HG02981 (cell line): ENCODE results near the gene LDLRAD3.

Source experiments
- ATAC-seq: cut with Tn5 transposase; IDR thresholded peaks from one replicate; pipeline ENCODE4 v1.9.1; 2021; ENCODE audit warnings: mild to moderate bottlenecking, moderate library complexity; ENCODE audit not compliant: unreplicated experiment

The LDLRAD3 gene

DNA sequence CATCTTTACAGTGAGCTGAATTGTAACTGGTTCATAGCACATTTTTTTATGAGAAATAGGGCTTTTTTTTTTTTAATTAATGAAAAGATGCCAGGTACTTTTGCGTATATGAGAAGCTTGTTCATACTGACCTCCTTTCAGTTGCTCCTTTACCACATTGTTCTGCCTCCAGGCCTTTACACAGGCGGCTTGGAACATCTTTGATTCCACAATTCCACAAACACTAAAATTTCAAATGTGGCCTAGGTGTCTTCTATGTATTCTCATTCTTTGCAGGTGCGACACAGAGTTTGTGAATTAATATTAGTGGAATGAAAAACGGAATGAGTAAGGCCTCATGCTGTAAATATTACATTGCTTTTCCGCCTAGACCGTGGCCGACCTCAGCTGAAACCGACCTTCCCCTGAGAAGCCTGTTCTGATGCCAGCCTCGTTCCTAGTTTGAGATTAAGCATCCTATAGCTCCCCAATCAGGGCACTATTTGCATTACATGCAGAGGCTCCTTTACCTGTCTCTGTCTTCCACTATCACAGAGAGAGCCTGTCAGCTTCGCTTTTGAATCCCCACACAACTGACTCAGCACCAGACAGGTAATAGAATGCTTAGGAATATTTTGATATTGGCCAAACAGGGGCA lies 125.8 kb downstream of the LDLRAD3 start:
- ATAC-seq, result no peak

DNA sequence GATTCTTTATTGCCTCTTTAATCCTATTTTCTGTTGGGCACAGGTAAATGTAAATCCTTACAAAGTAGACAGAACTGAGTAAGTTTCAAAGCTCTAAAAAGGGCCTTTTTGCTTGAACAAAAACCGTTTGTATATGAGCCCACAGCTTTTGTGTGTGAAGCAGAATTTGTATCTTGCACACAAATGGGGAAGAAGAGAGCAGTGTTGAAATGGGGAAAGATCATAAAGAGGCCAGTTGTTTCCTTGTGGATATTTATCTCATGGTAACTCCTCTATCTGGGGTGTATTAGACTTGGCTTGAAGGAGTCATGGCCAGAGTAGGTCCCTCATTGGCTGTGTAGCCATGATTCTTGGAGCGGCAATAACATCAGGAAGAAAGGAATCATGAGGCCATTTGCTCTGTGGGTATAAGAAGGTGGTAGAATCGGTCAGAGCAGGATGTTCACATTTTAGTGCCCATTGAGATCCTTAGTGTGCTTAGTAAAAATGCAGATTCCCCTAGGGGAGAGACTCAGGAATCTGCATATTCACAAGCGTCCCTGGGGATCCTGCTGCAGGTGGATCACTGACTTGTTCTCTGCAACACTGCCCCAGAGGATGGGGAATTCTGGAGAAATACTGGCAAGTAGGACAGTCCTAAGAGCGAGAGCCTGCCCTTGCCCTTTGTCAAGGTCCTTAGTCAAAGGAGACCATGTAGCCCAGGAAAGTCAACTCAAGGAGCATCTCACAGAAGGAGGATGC lies 126.5 kb downstream of the LDLRAD3 start:
- ATAC-seq, result no peak

DNA sequence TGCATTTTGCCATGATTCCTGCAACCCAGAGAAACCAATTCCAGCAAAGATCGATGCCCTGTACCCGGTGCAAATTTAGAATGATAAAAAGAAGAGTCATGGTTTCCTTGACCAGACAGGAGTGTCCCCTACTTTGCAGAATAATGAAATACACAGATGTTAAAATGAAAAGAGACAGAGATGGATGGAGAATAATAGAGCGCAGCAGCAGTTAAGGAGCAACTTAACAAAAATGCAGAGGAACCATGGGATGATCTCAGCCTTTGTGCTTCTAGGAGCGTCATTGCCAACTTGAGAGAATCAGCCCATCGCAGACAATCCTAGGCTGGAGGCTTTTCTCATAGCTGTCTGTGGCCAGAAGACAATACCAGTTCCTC lies 127.1 kb downstream of the LDLRAD3 start:
- no peak for ATAC-seq

DNA sequence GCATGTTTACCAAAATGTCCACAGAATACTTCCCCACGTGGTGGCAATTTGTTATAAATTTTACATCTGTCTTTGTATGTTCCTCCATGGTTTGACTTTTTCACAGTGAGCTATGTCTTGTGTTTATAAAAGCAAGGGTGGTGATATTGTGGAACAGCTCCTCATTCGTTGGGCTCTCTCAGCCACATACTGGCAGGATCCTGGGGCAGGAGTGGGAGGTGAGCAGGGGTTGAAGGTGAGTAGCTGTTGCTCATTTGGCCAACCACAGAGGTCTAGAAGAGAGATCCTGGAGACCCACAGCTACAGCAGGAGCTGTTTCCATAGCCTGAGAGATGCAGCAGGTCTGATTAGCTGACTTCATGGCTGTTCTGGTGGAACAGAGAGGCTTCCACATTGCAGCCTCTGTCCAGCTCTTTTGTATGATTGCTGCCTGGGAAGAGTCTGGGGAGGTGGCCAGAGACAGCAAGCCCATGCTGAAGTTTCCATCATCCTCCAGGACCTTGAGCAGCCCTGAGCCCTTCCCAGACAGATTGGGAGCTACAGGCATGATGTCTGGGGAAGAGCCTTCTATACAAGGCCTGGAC lies 128.1 kb downstream of the LDLRAD3 start:
- no peak for ATAC-seq

DNA sequence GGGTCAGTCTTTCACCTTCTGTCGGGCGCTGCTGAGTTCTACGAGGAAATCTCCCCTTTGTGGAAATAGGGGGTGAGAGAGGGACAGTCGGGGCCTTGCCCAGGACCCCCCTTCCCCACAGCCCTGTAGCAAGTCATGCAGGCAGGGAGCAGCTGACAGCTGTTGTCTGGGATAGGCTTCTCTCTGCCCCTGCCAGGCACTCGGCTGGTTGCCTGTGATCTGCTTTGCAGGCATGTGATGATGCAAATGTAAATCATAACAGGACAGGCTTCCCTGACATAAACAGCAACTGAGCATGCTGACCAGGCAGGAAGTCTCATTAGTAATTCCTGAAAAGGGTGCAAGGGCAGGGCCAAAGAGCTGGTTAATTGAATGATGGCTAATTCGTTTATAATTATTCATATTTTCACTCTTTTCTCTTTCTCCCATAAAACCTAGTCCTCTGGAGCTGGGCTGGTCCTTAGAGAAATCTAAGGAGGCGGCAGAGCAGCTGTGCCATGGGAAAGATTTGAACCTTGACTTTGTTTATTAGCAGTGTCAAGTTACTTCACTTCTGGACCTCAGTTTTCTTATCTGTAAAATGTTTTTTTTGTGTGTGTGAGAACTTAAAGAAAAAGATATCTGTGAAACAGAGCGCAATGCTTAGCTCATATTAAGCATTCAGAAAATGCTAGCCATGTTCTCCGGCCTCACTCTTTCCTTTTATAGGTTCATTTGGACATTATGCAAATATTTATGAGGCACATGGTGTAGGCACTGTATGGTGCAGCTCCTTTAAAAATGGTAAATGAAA lies 129.7 kb downstream of the LDLRAD3 start:
- no peak for ATAC-seq

DNA sequence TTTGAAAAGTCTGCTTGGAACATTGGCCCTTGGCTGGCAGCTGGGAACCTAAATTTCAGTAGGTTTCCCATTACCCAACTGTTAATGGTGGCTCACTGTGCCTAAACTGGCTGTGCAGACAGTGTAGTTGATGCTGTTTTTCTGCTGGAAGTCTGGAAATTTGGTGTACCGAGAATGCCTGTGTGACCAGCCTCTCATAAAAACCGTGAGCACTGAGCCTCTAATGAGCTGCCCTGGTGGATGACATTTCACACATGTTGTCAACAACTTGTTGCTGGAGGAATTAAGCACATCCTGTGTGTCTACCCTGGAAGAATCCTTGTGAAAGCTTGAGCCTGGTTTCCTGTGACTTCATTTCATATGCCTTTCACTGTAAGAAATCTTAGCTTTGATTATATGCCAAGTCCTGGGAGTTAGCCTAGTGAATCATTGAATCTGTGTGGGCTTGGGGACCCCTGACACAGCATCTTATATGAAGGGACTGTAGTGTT lies 131.1 kb downstream of the LDLRAD3 start:
- ATAC-seq, result no peak

DNA sequence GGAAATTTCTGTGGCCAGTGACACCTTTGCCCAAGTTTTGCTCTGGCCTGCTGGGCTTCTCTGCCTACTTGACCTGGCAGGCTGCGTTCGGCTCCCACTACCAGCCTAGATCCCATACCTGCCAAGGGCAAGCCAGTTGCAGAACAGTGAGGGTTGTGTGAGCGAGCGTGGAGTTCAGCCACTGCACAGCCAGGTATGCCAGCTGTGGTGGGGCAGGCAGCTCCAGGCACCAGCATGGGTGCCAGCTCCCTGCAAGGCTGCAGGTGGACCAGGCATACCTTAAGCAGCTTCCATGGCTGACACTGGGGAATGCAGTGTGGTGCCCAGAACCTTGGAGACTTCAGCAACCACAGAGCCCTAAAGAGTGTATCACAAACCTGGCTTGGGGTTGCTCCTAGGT lies 133.5 kb downstream of the LDLRAD3 start:
- no peak for ATAC-seq

DNA sequence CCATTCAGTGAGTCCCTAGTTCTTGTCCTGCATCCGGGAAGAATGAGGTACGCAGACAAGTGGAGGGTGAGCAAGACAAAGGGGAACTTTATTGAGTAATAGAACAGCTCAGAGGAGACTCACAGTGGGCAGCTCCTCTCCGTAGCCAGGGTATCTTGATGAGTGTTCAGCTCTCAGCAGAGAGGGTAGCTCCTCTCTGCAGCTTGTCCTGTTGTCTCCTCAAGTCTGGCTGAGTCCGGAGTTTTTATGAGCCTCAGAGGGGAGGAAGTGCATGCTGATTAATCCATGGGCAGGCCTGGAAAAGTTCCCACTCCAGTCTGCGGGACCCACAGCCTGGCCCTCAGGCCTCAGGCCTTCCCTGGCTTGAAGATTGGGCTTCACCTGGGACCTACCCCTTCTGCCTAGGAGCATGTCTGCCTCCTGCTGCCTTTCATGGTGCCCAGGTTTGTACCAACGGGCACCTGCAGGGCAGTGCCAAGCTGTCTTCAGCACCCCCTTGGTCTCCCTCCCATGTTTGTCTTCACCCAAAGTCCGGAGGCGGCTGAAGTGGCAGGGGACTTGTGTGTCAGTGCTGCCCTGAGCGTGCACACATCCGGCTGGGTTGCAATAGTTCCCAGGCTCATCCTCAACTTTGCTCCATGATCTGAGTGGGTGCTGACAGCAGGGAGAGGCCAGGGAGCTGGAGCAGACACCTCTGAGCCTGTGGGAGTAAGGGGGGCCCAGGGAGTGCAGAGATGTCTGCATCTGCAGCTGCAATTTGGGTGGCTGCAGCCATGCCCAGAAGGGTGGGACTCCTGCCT lies 134.2 kb downstream of the LDLRAD3 start:
- no peak for ATAC-seq

DNA sequence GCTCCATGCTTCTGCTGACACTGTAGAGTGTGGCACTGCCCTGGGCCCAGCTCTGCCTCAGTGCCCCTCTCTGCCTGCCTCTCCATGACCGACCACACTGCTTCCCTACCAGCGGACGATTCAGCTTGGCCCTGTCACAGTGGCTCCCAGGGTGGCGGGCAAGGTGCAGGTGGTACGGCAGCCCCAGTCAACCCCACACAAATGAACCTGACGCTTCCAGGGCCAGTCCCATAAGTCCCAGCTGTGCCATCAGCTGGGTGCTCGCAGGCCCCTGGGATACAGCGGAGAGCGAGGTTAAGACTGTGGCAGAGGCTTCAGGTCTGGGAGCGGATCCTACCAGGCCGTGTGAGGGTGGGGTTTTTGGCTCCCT lies 134.8 kb downstream of the LDLRAD3 start:
- no peak for ATAC-seq

DNA sequence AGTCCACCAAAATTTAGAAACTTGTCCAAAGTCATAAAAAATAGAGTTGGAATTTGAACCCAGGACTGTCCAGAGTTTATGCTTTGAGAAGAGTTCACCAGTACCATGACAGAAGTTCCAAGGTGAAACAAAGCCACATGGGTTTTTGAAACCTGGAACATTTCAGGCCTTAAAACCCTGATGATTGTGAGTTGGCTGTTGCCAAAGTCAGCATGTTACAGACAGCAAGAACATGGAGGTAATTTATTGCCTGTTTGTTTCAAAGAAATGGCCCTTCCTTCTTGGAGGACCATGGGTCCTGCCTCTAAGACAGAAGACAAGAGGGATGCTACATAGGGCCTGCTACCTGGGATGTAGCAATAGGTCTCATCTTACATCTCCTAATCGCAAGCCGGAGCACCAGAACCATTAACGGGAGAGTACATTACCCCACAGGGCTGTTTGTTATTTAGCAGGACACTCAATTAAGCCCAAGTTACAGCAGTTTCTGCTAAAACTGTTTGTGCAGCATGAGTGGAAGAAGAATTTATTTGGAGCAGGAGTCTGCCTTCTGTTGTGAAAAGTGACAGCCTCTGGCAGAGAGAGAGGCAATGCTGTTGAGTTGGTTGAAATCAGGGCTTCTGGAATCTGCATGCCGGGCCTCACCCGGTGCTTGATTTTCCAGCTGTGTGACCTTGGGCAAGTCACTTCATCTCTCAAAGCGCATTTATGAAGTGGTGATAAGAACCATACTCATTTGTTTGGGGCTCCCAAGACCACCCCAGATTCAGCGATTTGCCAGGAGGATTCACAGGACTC lies 136.2 kb downstream of the LDLRAD3 start:
- ATAC-seq, result no peak

DNA sequence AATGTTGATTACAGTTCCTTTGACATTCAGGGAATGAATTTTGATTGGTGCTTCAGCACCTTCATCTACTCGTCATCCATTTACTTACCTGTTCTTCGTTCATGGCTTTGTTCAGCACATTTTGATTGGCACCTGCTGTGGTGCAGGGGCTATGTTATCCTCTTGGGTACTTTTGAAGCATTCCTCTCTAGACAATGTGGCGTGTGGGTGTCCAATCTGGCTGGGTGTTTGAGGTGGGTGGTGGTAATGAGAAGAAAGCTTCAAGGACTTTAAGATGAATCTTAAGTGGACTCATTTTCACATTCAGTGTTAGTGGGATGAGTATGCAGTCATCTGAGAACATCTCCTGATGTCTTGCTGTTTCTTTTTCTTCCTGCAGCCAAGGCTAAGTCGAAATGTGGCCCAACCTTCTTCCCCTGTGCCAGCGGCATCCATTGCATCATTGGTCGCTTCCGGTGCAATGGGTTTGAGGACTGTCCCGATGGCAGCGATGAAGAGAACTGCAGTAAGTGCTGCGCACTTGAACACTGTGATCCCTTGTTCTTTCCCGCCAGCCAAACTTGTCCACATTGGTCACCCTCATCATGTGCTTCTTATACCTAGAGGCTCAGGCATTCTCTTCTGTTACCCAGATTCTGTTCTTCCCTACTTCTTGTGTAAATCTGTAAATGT lies 137.5 kb downstream of the LDLRAD3 start:
- ATAC-seq, result no peak

DNA sequence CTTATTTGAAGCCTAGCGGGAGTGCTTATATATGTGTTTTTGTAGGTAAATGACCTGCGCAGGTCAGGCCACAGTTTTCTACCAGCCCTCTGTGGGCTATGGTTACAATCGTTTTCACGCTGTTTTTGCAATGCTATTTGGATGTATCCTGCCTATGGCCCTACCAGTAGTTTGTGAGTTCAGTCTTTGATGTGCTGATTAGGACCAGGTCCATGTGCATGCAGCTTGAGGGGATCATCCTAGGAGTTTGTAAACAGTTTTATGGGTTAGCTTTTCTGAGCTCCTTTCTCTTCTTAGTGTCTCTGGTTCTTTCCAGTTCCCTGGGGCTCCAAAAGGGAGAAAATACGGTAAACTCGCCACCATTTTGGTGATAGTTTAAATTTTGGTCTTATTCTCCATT lies 142.5 kb downstream of the LDLRAD3 start:
- ATAC-seq, result no peak

DNA sequence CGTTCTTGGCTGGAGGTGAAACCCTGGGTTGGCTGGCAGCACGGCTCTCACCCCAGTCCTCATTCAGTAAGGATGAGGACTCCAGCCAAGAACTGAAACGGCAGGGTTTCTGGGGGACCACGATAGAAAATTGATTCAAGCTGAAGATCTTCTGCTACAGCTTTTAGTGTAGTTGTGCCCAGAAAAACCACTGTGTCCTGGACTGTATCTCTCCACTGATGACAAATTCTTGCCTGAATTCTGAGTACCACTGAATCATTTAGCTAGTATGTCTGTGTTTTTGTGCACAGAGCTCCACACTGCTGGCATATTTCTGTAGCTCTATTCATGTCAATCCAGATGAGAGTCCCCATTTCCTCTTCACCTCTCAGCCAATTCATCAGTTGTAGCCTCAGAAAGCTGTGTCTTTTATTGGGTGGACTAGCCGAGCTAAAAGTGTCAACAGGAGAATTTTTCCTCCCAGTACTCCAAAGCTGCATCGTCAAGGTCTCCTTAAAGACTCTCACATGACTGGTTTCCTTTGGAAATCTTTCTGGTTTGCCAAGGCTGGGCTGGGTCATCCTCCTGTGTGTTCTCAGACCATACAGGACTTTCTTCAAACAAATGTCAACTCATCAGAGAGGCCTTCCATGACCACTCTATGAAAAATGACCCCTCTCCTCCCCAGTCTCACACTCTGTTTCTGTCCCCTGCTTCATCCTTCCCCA lies 144.6 kb downstream of the LDLRAD3 start:
- no peak for ATAC-seq

DNA sequence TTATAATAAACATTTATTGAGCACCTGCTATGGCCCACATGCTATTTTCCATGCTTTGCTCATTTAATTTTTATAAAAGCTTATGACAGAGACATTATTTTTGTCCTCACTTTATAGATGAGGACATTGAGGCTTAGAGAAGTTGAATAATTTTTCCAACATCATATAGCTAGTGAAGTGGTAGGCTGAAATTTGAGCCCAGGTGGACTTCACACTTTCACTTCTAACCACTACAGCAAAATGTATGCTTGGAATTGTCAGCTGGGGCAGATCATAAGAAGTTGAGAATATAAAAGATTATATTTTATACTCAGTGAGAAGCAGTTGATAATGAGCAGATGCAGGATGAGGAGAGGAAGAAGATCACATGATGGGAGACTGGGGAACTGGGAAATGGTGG lies 146.1 kb downstream of the LDLRAD3 start:
- ATAC-seq, result no peak

DNA sequence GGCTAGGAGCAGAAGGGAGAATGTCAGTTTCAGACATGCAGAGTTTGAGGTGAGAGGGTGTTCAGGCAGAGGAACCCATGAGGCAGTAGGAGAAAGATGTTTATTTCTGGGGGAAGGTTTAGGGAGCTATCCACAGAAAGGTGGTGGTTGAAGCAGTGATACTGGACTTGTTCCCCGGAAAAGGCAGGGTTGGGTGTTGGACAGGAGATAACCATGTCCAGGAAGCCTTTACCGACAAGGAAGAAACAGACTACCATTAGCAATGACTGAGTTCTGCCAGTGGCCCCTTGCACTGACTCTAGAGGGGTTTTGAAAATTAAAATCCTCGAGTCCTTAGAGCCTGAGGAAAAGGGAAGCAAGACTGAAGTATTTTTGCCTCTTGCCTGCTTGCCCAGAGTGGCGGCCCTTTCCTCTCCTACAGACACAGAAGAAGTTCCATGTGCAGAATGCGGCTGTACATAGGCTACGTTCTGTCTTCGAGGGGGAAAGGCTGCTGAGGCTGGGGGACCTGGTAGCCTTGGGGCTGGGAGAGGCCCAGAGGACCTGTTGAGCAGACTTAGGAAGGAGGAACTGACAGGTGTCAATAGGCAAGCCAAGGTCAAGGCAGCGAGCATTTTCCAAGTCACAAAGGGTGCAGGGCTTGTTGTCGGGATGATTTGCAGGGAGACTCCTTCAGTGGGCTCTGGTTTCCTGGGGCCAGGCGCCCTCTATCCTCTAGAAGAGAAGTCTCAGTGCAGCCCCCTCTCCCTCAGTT lies 146.7 kb downstream of the LDLRAD3 start:
- ATAC-seq, result no peak

DNA sequence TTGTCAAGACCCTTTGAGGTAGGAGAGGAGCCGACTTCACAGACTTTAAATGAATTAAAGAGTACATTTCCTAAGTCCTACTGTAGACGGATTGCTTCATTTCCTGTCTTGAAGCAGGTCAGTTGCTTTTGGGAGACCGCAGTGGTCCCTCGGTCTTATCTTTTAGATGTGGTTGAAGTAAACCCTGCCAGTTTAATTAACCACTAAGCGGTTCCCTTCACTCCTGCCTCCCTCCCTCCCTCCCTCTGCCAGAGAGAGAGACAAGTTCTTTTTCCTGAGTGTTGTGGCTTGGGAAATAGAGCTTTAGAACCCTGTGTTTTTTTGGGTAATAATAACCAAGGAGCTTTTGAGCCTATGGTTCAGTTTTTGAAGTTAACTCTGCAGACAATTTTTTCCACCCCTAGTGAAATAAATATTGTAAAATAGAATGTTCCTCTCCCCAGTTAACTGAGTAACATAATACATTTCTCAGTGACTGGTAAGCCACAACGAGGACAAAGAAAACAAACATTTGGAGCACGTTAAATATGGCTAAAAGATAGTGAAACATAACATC lies 147.5 kb downstream of the LDLRAD3 start:
- no peak for ATAC-seq

DNA sequence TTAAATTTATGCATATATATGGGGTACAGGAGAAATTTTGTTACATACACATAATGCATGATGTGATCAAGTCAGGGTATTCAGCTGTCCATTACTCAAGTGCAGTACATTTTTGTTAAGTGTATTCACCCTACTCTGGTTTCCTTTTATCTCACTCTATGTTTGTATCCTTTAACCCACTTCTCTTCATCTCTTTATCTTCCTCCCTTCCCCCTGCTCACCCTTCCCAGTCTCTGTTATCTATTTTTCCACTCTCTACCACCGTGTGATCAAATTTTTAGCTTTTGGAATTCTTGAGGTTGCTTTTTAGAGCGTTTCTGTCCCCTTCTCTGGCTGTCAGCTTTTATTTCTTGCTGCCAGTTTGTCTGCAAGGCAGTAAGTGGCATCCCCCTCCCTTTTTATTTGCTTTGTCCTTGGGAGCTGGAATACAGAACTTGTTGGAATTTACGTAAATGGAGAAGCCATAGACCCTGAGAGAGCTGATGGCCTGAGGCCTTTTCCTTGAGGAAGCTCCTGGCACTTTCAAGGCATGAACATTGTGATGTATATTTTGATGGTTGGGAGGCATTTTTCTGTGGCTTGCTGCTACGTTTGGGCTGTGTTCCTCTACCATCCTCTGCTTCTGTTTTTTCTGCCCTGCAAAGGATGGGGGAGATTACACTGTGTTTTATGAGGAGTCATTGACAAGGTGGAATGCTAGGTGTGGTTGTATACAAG lies 148.6 kb downstream of the LDLRAD3 start:
- ATAC-seq, result no peak
